SK-MEL-5 (cell line): Measurements from ENCODE around the gene SYT8. TPM values are rescaled to one million over a fixed set of nuclear protein-coding genes. Genes with fewer than 3 reads are reported as not detected.

Experiments
- DNase-seq: peaks from one replicate; pipeline ENCODE4 v3.0.0-alpha.2; 2016; ENCODE audit warnings: low read depth, low spot score
- in situ Hi-C: cut with HindIII; loops from 2 replicates; pipeline ENCODE4 v1.10.0; 2016; ENCODE audit warnings: low sequenced_read_pairs, high pct_unique_total_duplicates, low pct_unique_long_range_greater_than_20kb
- total RNA-seq: library from RNA; depleted of rRNA; stranded (reverse); fragments of >200 nt; shearing (Covaris generic); gene quantifications from 2 replicates; pipeline ENCODE4 v1.2.3, GENCODE V29; 2014

Gene SYT8
- total RNA-seq, 1 experiment from 2014 or later: not detected

GRCh38 chr11:1839924-1840779, 5.4 kb downstream of the SYT8 start:
- in situ Hi-C loops: no loop called here
- DNase-seq: no peak

- in situ Hi-C loops: no loop called here
- no peak for DNase-seq
These were observed 6.1 kb downstream of the SYT8 start for GRCh38 chr11:1840780-1841480.

GRCh38 chr11:1841511-1842148, 6.8 kb downstream of the SYT8 start:
- no peak for DNase-seq
- in situ Hi-C loops: no loop called here

GRCh38 chr11:1842149-1843097, 7.6 kb downstream of the SYT8 start:
- in situ Hi-C loops: no loop called here
- DNase-seq: no peak

- DNase-seq: no peak
- in situ Hi-C loops: no loop called here
These were observed 8.3 kb downstream of the SYT8 start for GRCh38 chr11:1843098-1843473.

GRCh38 chr11:1843796-1844195, 9.0 kb downstream of the SYT8 start:
- DNase-seq: no peak
- in situ Hi-C loops: no loop called here

GRCh38 chr11:1844221-1845094, 9.7 kb downstream of the SYT8 start:
- no peak for DNase-seq
- in situ Hi-C loops: no loop called here

- no peak for DNase-seq
- in situ Hi-C loops: no loop called here
These were observed 10.3 kb downstream of the SYT8 start for GRCh38 chr11:1845095-1845429.

GRCh38 chr11:1845561-1846452, 11.0 kb downstream of the SYT8 start:
- DNase-seq: no peak
- in situ Hi-C loops: no loop called here

- in situ Hi-C loops: no loop called here
- no peak for DNase-seq
These were observed 11.7 kb downstream of the SYT8 start for GRCh38 chr11:1846453-1846932.

- no peak for DNase-seq
- in situ Hi-C loops: no loop called here
These were observed 12.4 kb downstream of the SYT8 start for GRCh38 chr11:1847006-1847735.

GRCh38 chr11:1847926-1848639, 13.3 kb downstream of the SYT8 start:
- DNase-seq: no peak
- in situ Hi-C loops: no loop called here

- in situ Hi-C loops: no loop called here
- no peak for DNase-seq
These were observed 14.0 kb downstream of the SYT8 start for GRCh38 chr11:1848640-1849430.
